PC-9 (cell line): ENCODE measurements around the gene SLC24A1. TPM values are rescaled to one million over a fixed set of nuclear protein-coding genes. Genes with fewer than 3 reads are reported as not detected.

Experiments
- BruUV-seq: library from RNA; stranded (reverse); fragments of 400-500 nt; replicated peaks from 2 replicates; lab custom pipeline; 2021; lab: Mats Ljungman, UMichigan
- CTCF ChIA-PET: fragments of 300-600 bp; sonication (Branson Sonifier 250); formaldehyde crosslinking; loops from one replicate; lab custom pipeline; 2022; ENCODE audit warnings: antibody characterized with exemption; lab: Charles Lee
- POLR2A ChIA-PET: fragments of 300-600 bp; sonication (Branson Sonifier 250); formaldehyde crosslinking; loops from one replicate; lab custom pipeline; 2022; ENCODE audit warnings: antibody characterized with exemption; ENCODE audit not compliant: unreplicated experiment; lab: Charles Lee
- DNase-seq, 2 experiments: peaks; one replicate each; pipeline versions ENCODE4 v3.0.0 to v3.0.0-alpha.2; 2015 to 2022; ENCODE audit warnings: mixed read lengths in 1 of 2
- H2AFZ ChIP-seq: fragments of 200-600 bp; sonication (generic); 2 replicates; pipeline ENCODE4 v1.8.1; 2017; ENCODE audit warnings: antibody characterized with exemption
- H3F3A ChIP-seq: fragments of 200-600 bp; sonication (generic); 2 replicates; pipeline ENCODE4 v1.8.1; 2017; ENCODE audit warnings: antibody characterized with exemption, mild to moderate bottlenecking, low read depth; ENCODE audit not compliant: insufficient read depth
- H3K27ac ChIP-seq: fragments of 200-600 bp; sonication (generic); 2 replicates; pipeline ENCODE4 v1.6.1; 2016; ENCODE audit warnings: mixed run types
- H3K27me3 ChIP-seq: fragments of 200-600 bp; sonication (generic); 2 replicates; pipeline ENCODE4 v1.6.1; 2016; ENCODE audit warnings: low read depth, mixed run types; ENCODE audit not compliant: insufficient read depth
- H3K36me3 ChIP-seq: fragments of 200-600 bp; sonication (generic); 2 replicates; pipeline ENCODE4 v1.6.1; 2016; ENCODE audit warnings: low read depth, mixed run types
- H3K4me1 ChIP-seq: fragments of 200-600 bp; sonication (generic); replicated peaks from 2 replicates; pipeline ENCODE4 v1.6.1; 2016; ENCODE audit warnings: mixed run types; ENCODE audit not compliant: insufficient read depth
- H3K4me2 ChIP-seq: fragments of 200-600 bp; sonication (generic); 2 replicates; pipeline ENCODE4 v1.6.1; 2017; ENCODE audit warnings: mixed run types
- H3K4me3 ChIP-seq: fragments of 200-600 bp; sonication (generic); 2 replicates; pipeline ENCODE4 v1.6.1; 2016; ENCODE audit warnings: mixed run types
- H3K79me2 ChIP-seq: fragments of 200-600 bp; sonication (generic); 2 replicates; pipeline ENCODE4 v1.6.1; 2017; ENCODE audit warnings: low read depth, mixed run types
- H3K9me2 ChIP-seq: fragments of 200-600 bp; sonication (generic); 2 replicates; pipeline ENCODE4 v1.8.1; 2017; ENCODE audit warnings: mild to moderate bottlenecking; ENCODE audit not compliant: insufficient read depth
- H3K9me3 ChIP-seq: fragments of 200-600 bp; sonication (generic); 2 replicates; pipeline ENCODE4 v1.8.1; 2016; ENCODE audit warnings: low read depth; ENCODE audit not compliant: insufficient read depth
- H4K20me1 ChIP-seq: fragments of 200-600 bp; sonication (generic); 2 replicates; pipeline ENCODE4 v1.8.1; 2017; ENCODE audit not compliant: insufficient read depth
- CTCF ChIP-seq: fragments of 200-600 bp; sonication (generic); conservative IDR thresholded peaks from 2 replicates; pipeline ENCODE4 v1.6.1; 2017; ENCODE audit warnings: mixed run types, antibody characterized with exemption, mild to moderate bottlenecking, moderate library complexity
- EZH2 ChIP-seq: fragments of 200-600 bp; sonication (generic); IDR thresholded peaks from 2 replicates; pipeline ENCODE4 v1.8.0; 2017; ENCODE audit warnings: antibody characterized with exemption, low read depth
- intact Hi-C: fragments of 100-400 bp; cut with micrococcal nuclease; formaldehyde crosslinking; loops from one replicate; pipeline ENCODE4 v1.10.0; 2022; ENCODE audit not compliant: unreplicated experiment
- total RNA-seq: library from RNA; stranded (reverse); gene quantifications from 2 replicates; pipeline ENCODE4 v1.2.3, GENCODE V29; 2021

SLC24A1 gene
- total RNA-seq, 1 experiment from 2014 or later, result 22.5 TPM

GRCh38 chr15:65599677-65600076, 22.1 kb upstream of the SLC24A1 start:
- intact Hi-C loops, result no loop called here

DNA sequence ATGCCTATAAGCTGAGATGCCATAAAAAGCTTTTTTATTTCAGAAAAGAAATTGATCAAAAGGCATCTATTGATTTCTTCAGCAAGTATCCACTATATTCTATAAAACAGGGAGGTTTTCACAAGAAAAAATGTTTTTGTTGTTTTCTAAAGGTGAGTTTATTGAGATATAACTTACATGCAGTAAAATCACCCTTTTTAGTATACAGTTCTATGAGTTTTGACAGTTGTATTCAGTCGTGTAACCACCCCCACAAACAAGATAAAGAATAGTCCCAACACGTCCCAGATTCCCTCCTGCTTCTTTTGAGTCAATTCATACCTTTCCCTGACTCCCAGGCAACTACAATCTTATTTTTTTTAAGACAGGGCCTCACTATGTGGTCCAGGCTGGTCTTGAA, 18.6 kb upstream of the SLC24A1 start:
- POLR2A ChIA-PET, result no interaction called here

More at GRCh38 chr15:65599677-65600076, 22.1 kb upstream of the SLC24A1 start:
- H3F3A ChIP-seq, result no peaks in the 10 kb centered on the region
- H4K20me1 ChIP-seq, result no peaks in the 10 kb centered on the region
- TF ChIP-seq EZH2 (no peak), CTCF (no peak)
- H3K79me2 ChIP-seq, result no peaks in the 10 kb centered on the region
- POLR2A ChIA-PET, result no interaction called here
- no peaks in the 10 kb centered on the region for H3K9me2 ChIP-seq
- no peaks in the 10 kb centered on the region for H3K9me3 ChIP-seq
- CTCF ChIA-PET, result no interaction called here
- H3K4me1 ChIP-seq, result no peaks in the 10 kb centered on the region
- H3K27me3 ChIP-seq, result no peaks in the 10 kb centered on the region
- H3K27ac ChIP-seq, result no peak overlapping the region
- DNase-seq, result no peak
- H2AFZ ChIP-seq, result no peak overlapping the region
- peaks cover 12% of the 10 kb centered on the region; the same call in 1 of the 2 replicates for H3K36me3 ChIP-seq
- no TSS peak for BruUV-seq
- no peak overlapping the region for H3K4me3 ChIP-seq
- no peak overlapping the region for H3K4me2 ChIP-seq

DNA sequence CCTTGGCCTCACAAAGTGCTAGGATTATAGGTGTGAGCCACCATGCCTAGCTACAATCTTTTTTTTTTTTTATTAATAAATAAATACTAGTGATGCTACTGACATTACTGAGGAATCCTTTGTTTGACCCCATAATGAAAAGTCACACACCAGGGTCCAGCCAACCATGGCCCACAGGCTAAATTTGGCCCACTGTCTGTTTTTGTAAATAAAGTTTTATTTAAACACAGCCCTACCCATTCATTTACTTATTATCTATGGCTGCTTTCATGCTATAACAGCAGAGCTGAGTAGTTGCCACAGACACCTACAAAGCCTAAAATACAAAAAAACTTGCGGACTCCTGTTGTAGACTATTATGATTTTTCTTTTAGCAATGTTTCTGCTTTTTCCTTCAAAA, 18.2 kb upstream of the SLC24A1 start:
- Histone ChIP-seq H3F3A (no peaks in the 10 kb centered on the region), H3K36me3 (peaks cover 10% of the 10 kb centered on the region; the same call in 1 of the 2 replicates), H4K20me1 (no peaks in the 10 kb centered on the region; the same call in 1 of the 2 replicates), H3K9me2 (no peaks in the 10 kb centered on the region), H3K9me3 (no peaks in the 10 kb centered on the region), H3K4me3 (no peak overlapping the region), H3K27ac (no peak overlapping the region), H2AFZ (no peak overlapping the region), H3K27me3 (no peaks in the 10 kb centered on the region), H3K4me1 (no peaks in the 10 kb centered on the region), H3K79me2 (peaks cover 3% of the 10 kb centered on the region; the same call in 1 of the 2 replicates), H3K4me2 (no peak overlapping the region)
- no peak for DNase-seq
- intact Hi-C loops, result no loop called here
- TF ChIP-seq EZH2 (no peak), CTCF (no peak)
- BruUV-seq, result no TSS peak
- ChIA-PET CTCF (no interaction called here), POLR2A (no interaction called here)

More for the DNA sequence above, 18.6 kb upstream of the SLC24A1 start:
- no TSS peak for BruUV-seq
- Histone ChIP-seq H2AFZ (no peak overlapping the region), H3K4me3 (no peak overlapping the region), H3K27ac (no peak overlapping the region), H3F3A (no peaks in the 10 kb centered on the region), H3K36me3 (peaks cover 12% of the 10 kb centered on the region; the same call in 1 of the 2 replicates), H4K20me1 (no peaks in the 10 kb centered on the region; the same call in 1 of the 2 replicates), H3K79me2 (no peaks in the 10 kb centered on the region), H3K27me3 (no peaks in the 10 kb centered on the region), H3K4me1 (no peaks in the 10 kb centered on the region), H3K9me3 (no peaks in the 10 kb centered on the region), H3K9me2 (no peaks in the 10 kb centered on the region), H3K4me2 (no peak overlapping the region)
- CTCF ChIA-PET, result no interaction called here
- intact Hi-C loops, result no loop called here
- no peak for TF ChIP-seq EZH2
- no peak for TF ChIP-seq CTCF
- DNase-seq, result no peak
